LoVo (cell line): ENCODE results near the gene STRIP2.
"Not testable (repeated sequence)": the region's sequence is repeated elsewhere in the genome, so short reads cannot be mapped to it uniquely, and the experiment has no call there.

ENCODE experiments used
- DNase-seq: peaks from one replicate; pipeline ENCODE4 v3.0.0-alpha.2; 2016; ENCODE audit warnings: low spot score

The STRIP2 gene

DNA sequence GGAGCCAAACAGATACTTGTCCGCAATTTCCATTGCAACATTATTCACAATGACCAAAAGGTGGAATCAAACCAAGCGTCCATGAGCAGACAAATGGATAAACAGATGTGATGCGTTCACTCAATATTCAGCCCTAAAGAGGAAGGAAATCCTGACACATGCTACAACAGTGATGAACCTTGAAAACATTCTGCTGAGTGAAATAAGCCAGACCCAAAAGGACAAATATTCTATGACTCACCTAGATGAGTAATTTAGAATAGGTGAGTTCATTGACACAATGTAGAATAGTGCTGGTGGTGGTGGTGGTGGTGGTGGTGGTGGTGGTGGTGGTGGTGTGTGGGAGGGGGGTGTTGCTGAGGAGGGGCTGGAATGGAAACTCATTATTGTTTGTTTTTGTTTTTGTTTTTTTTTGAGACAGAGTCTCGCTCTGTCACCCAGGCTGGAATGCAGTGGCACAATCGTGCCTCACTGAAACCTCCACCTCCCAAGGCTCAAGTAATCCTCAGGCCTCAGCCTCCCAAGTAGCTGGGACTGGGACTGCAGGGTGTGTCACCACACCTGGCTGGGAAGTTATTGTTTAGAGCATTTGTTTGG, 96.7 kb downstream of the STRIP2 start:
- DNase-seq: peak; percentile 67

DNA sequence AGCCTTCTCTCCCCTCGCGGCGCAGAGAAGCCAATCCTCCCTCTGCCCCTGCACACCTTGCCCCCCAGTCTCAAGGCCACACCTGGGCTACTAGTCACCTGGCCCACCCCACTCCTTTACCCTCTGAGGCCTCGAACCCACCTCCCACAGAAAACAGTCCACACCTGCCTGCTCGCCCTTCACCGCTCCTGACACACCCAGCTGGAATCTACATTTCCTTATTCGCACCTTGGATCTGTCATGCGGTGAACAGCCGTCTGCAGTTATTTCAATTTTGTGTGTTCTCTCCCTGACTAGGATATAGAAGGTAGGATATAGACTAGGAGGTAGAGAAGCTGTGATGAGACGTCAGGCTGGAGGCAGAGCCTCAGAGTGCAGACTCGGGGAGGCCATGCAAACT, 97.5 kb downstream of the STRIP2 start:
- no peak for DNase-seq

DNA sequence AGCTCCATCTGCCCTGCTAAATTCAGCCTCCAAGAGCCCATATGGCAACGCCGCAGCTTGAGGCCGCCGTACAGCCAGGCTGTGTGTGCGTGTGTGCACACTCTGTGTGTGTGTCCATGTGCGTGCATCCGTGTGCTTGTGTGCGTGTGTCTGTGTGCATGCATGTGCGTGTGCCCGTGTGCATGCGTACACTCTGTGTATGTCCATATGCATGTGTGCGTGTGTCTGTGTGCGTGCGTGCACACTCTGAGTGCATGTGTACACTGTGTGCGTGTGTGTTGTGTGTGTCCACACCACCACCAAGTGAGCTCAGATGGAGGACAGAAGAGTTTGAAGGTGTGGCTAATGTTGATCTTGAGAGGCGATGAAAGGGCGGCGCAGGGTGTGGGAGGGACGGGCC, 98.1 kb downstream of the STRIP2 start:
- no peak for DNase-seq

DNA sequence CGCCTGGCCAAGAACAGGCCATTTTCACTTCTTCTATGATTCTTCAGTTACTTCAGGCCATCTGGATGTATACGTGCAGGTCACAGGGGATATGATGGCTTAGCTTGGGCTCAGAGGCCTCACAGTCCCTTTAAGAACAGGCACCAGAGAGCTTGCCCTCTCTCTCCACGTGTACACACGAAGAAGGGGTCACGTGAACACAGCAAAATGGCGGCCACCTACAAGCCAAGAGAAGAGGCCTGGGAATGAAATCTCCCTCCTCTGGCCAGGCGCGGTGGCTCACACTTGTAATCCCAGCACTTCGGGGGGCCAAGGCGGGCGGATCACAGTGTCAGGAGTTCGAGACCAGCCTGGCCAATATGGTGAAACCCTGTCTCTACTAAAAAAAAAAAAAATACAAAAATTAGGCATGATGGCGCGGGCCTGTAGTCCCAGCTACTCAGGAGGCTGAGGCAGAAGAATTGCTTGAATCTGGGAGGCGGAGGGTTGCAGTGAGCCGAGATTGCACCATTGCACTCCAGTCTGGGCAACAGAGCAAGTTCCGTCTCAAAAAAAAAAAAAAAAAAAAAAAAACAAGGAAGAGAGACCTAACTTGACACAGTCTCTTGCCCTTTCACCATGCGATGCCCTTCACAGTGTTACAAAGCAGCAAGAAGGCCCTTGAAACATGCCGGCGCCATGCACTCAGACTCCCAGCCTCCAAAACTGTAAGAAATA, 100.5 kb downstream of the STRIP2 start:
- DNase-seq: not testable (repeated sequence)

DNA sequence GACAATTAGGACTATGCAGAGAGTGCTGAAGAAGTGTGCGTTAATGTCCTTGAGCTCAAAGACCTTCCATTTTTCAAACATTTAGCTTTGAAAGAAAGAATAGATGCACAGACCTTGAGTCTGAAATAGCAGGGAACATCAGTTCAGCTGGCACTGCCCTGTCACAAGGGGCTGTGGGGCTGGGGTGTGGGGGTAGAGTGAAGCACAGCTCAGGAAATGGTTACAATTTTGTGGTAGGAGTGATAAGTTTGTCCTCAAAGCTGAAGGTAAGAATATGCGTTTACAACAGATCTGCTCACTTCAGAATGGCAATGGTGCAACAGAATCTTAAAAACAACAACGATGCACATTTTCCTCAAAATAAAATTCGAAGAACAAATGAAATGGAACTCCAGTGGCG, 101.7 kb downstream of the STRIP2 start:
- no peak for DNase-seq

DNA sequence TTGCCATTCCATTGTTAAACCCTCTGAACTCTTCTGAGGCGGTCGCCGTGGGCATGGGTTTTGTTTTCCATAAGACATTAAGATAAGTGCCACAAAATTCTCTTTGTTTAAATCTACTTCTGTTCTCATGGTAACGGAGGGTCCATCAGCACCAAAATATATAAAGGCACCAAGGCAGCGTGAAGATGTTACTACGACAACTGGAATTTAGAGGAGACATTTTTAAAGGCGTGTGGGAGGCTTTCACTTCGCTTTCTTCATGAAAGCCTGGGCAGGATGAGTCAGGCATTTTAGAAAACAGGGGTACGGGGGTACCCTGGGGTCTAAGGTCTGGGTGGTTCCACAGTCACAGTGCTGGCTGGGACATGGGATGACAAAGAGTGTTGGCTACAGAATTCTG, 102.1 kb downstream of the STRIP2 start:
- DNase-seq: no peak
